IMR-90 (cell line): ENCODE data around the gene PAX8. TPM values are rescaled to one million over a fixed set of nuclear protein-coding genes. Genes with fewer than 3 reads are reported as not detected.

Experiments
- ATAC-seq: fragments of 200-7000 bp; cut with Tn5 transposase; 2 replicates; pipeline ENCODE4 v1.9.1; 2020; ENCODE audit warnings: low read depth, mild to moderate bottlenecking, moderate library complexity
- BruUV-seq: library from RNA; stranded (reverse); fragments of 400-500 nt; replicated peaks from 2 replicates; lab custom pipeline; 2021; lab: Mats Ljungman, UMichigan
- CTCF ChIA-PET: fragments of 300-600 bp; formaldehyde crosslinking; extraction: SDS; loops from one replicate; lab custom pipeline; 2021; ENCODE audit warnings: antibody characterized with exemption; lab: Yijun Ruan, JAX
- POLR2A ChIA-PET: fragments of 300-600 bp; sonication (Branson Sonifier 250); formaldehyde crosslinking; loops from one replicate; lab custom pipeline; 2022; ENCODE audit warnings: antibody characterized with exemption; ENCODE audit not compliant: unreplicated experiment; lab: Charles Lee
- DNase-seq: peaks from one replicate; pipeline ENCODE4 v3.0.0; 2013
- H2AFZ ChIP-seq: replicated peaks from 2 replicates; pipeline ENCODE3; 2013; ENCODE audit warnings: low read length, mild to moderate bottlenecking; ENCODE audit not compliant: poor library complexity
- H2AK5ac ChIP-seq: 2 replicates; pipeline ENCODE4 v1.6.1; 2013; ENCODE audit warnings: low read depth, low read length, inconsistent platforms
- H2AK9ac ChIP-seq: replicated peaks from 2 replicates; pipeline ENCODE3; 2013; ENCODE audit warnings: mild to moderate bottlenecking, low read depth, low read length, moderate library complexity; ENCODE audit not compliant: poor library complexity
- H2BK120ac ChIP-seq: 2 replicates; pipeline ENCODE4 v1.6.1; 2013; ENCODE audit warnings: low read depth, low read length, inconsistent platforms
- H2BK15ac ChIP-seq: 3 replicates; pipeline ENCODE4 v1.6.1; 2013; ENCODE audit warnings: low read depth, low read length, inconsistent platforms
- H2BK20ac ChIP-seq: 2 replicates; pipeline ENCODE4 v1.6.1; 2013; ENCODE audit warnings: low read depth, mild to moderate bottlenecking, inconsistent platforms, low read length, moderate library complexity
- H2BK5ac ChIP-seq: 2 replicates; pipeline ENCODE4 v1.6.1; 2013; ENCODE audit warnings: mild to moderate bottlenecking, low read depth, low read length, inconsistent platforms; ENCODE audit not compliant: poor library complexity, severe bottlenecking
- H3K14ac ChIP-seq: replicated peaks from 2 replicates; pipeline ENCODE4 v1.6.1; 2013; ENCODE audit warnings: low read depth, low read length, inconsistent platforms
- H3K18ac ChIP-seq: 2 replicates; pipeline ENCODE4 v1.6.1; 2013; ENCODE audit warnings: low read depth, low read length, control low read depth
- H3K23ac ChIP-seq: 2 replicates; pipeline ENCODE4 v1.6.1; 2013; ENCODE audit warnings: low read depth, low read length, inconsistent platforms
- H3K27ac ChIP-seq: 2 replicates; pipeline ENCODE4 v1.5.1; 2013; ENCODE audit warnings: mild to moderate bottlenecking, control low read depth, low read length; ENCODE audit not compliant: insufficient read depth
- H3K27me3 ChIP-seq: 2 replicates; pipeline ENCODE4 v1.6.1; 2013; ENCODE audit warnings: low read length; ENCODE audit not compliant: control insufficient read depth, insufficient read depth
- H3K36me3 ChIP-seq: 2 replicates; pipeline ENCODE4 v1.6.1; 2013; ENCODE audit warnings: low read length, mixed read lengths; ENCODE audit not compliant: control insufficient read depth, insufficient read depth
- H3K4ac ChIP-seq: 2 replicates; pipeline ENCODE4 v1.6.1; 2013; ENCODE audit warnings: low read depth, low read length, inconsistent platforms
- H3K4me1 ChIP-seq: 2 replicates; pipeline ENCODE4 v1.6.1; 2013; ENCODE audit warnings: low read length, mixed read lengths; ENCODE audit not compliant: control insufficient read depth, insufficient read depth
- H3K4me2 ChIP-seq: 2 replicates; pipeline ENCODE4 v1.6.1; 2013; ENCODE audit warnings: low read depth, mild to moderate bottlenecking, control low read depth, low read length, moderate library complexity
- H3K4me3 ChIP-seq: 2 replicates; pipeline ENCODE4 v1.5.1; 2013; ENCODE audit warnings: low read depth, mild to moderate bottlenecking, control low read depth, low read length, moderate library complexity; ENCODE audit not compliant: insufficient read depth
- H3K56ac ChIP-seq: 2 replicates; pipeline ENCODE4 v1.6.1; 2013; ENCODE audit warnings: low read length, inconsistent platforms; ENCODE audit not compliant: insufficient read depth; ENCODE audit errors: extremely low read depth
- H3K79me1 ChIP-seq, 2 experiments: 2 replicates each; pipeline ENCODE4 v1.6.1; 2013; ENCODE audit warnings: low read length in 2 of 2, inconsistent platforms in 1 of 2, low read depth in 1 of 2
- H3K9ac ChIP-seq: 2 replicates; pipeline ENCODE4 v1.6.1; 2013; ENCODE audit warnings: low read depth, low read length, control low read depth
- H3K9me1 ChIP-seq: 2 replicates; pipeline ENCODE4 v1.6.1; 2013; ENCODE audit warnings: low read length, inconsistent platforms; ENCODE audit not compliant: insufficient read depth
- H3K9me3 ChIP-seq: 2 replicates; pipeline ENCODE4 v1.6.1; 2013; ENCODE audit warnings: low read length; ENCODE audit not compliant: control insufficient read depth, insufficient read depth
- H4K20me1 ChIP-seq: 2 replicates; pipeline ENCODE4 v1.6.1; 2013; ENCODE audit warnings: low read length, inconsistent platforms; ENCODE audit not compliant: insufficient read depth
- H4K5ac ChIP-seq: 2 replicates; pipeline ENCODE4 v1.6.1; 2013; ENCODE audit warnings: mild to moderate bottlenecking, low read depth, low read length, control low read depth
- H4K8ac ChIP-seq, 2 experiments: 2 replicates each; pipeline ENCODE4 v1.6.1; 2013; ENCODE audit warnings: low read depth in 2 of 2, low read length in 2 of 2, control low read depth in 1 of 2, inconsistent platforms in 1 of 2
- H4K91ac ChIP-seq: 2 replicates; pipeline ENCODE4 v1.6.1; 2013; ENCODE audit warnings: low read depth, low read length, inconsistent platforms; ENCODE audit not compliant: insufficient read depth
- MAFK ChIP-seq: IDR thresholded peaks from 2 replicates; pipeline ENCODE4 v1.6.1; 2012; ENCODE audit warnings: low read depth, low read length, improper control_type of control experiment
- WGBS, 2 experiments: methylation state at CpG; one replicate each; pipeline versions ENCODE4 v1.1.5 to v1.1.7; 2013; ENCODE audit warnings: missing lambda C conversion rate in 2 of 2; ENCODE audit not compliant: insufficient read length in 1 of 2; ENCODE audit errors: extremely low coverage in 2 of 2; 5-methylcytosine and 5-hydroxymethylcytosine counted together
- dilution Hi-C: fragments of 300-500 bp; cut with HindIII; formaldehyde crosslinking; loops from one replicate; pipeline ENCODE4 v1.14.3; 2018; ENCODE audit warnings: low sequenced_read_pairs; ENCODE audit not compliant: unreplicated experiment
- in situ Hi-C: fragments of 300-500 bp; cut with MboI; formaldehyde crosslinking; loops from 3 replicates; pipeline ENCODE4 v1.14.3; 2019; ENCODE audit warnings: low sequenced_read_pairs, inconsistent platforms, mixed read lengths
- intact Hi-C: fragments of 100-400 bp; cut with micrococcal nuclease; formaldehyde crosslinking; loops from 2 replicates; pipeline ENCODE4 v1.10.0; 2022
- polyA plus RNA-seq, 3 experiments: library from polyadenylated mRNA; depleted of rRNA; stranded (reverse); fragments of >200 nt; gene quantifications; 2 replicates each; pipeline ENCODE4 v1.2.3, GENCODE V29; 2012; ENCODE audit warnings: low replicate concordance in 1 of 3
- total RNA-seq: library from RNA; depleted of rRNA; stranded (reverse); fragments of >200 nt; gene quantifications from 2 replicates; pipeline ENCODE4 v1.2.3, GENCODE V29; 2012

The PAX8 gene
- total and polyA plus RNA-seq, 2 of the 4 experiments (the other 2 are of a cell fraction): 0.18 to 1.5 TPM

DNA sequence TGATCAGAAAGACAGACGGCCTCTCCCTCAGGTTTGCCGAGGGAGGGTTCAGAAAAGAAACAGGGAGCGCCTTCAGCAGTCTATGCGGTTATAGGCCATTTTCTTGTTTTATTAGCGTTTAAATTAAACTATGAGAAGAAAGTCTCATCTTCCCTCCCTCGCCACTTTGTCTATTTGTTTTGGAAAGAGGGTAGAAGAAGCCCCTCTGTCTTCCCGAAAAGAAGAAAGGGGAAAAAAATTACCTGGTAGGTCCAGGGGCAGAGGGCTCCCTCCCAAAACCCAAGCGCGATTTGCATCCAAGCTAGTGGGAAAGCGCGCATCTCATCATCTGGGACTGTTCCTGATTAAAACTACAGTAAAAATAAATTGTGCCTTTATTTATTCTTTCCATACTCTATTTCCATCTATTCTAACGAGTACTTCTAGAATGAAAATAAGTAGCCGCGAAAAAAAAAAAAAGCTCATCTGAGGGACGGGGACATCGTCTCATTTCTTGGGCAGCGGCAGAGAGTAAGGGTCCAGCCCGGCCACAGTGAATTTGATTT, 2.4 kb downstream of the PAX8 start:
- no peak overlapping the region for H3K9ac ChIP-seq
- H2BK15ac ChIP-seq: no peak overlapping the region
- H4K8ac ChIP-seq: no peak overlapping the region
- H2AK5ac ChIP-seq: no peak overlapping the region
- no CpG with 5 or more reads among the region's 18 CpGs for WGBS, 2 experiments
- no peak overlapping the region for H3K4me2 ChIP-seq
- H3K4me1 ChIP-seq: no peaks in the 10 kb centered on the region
- H2BK20ac ChIP-seq: no peak overlapping the region
- in situ Hi-C loops (no loop called here), dilution Hi-C loops (no loop called here), intact Hi-C loops (no loop called here)
- no peak overlapping the region for H3K4ac ChIP-seq
- H4K20me1 ChIP-seq: no peaks in the 10 kb centered on the region
- CTCF ChIA-PET: no interaction called here
- H3K9me1 ChIP-seq: no peaks in the 10 kb centered on the region
- BruUV-seq: no TSS peak
- no peaks in the 10 kb centered on the region for H3K79me1 ChIP-seq
- H2BK120ac ChIP-seq: no peak overlapping the region
- TF ChIP-seq MAFK: no peak
- H2BK5ac ChIP-seq: no peak overlapping the region
- no peak overlapping the region for H3K23ac ChIP-seq
- no peak overlapping the region for H3K14ac ChIP-seq
- no peak overlapping the region for H3K4me3 ChIP-seq
- H4K91ac ChIP-seq: no peak overlapping the region
- no peak overlapping the region for H3K18ac ChIP-seq
- no peaks in the 10 kb centered on the region; the same call in 1 of the 2 replicates for H3K9me3 ChIP-seq
- POLR2A ChIA-PET: interaction anchor here (0.6 kb wide), 1 partner anchor 26 kb away, joined by 3 read pairs; no protein-coding TSS in a partner anchor
- no peak overlapping the region for H3K56ac ChIP-seq
- no peak overlapping the region for H3K27ac ChIP-seq
- no peak overlapping the region for H4K5ac ChIP-seq
- DNase-seq (no peak), ATAC-seq (no peak)
- H2AK9ac ChIP-seq: no peak overlapping the region
- H2AFZ ChIP-seq: peak overlapping the region; percentile 35
- H3K36me3 ChIP-seq: no peaks in the 10 kb centered on the region
- H3K27me3 ChIP-seq: peaks cover 71% of the 10 kb centered on the region
